Neuronal stem cell (in vitro differentiated cells): ENCODE results near the gene ATG5.

ENCODE experiments used
- DNase-seq: peaks from one replicate; pipeline ENCODE4 v3.0.0-alpha.2; 2013; ENCODE audit warnings: low spot score
- H2AFZ ChIP-seq: one replicate; pipeline ENCODE4 v1.6.1; 2013; ENCODE audit warnings: mild to moderate bottlenecking, low read length, inconsistent platforms
- H2AK5ac ChIP-seq: 2 replicates; pipeline ENCODE4 v1.6.1; 2013; ENCODE audit warnings: low read depth, mild to moderate bottlenecking, inconsistent platforms, low read length, moderate library complexity, mixed read lengths
- H2BK120ac ChIP-seq: 2 replicates; pipeline ENCODE4 v1.6.1; 2013; ENCODE audit warnings: low read depth, mild to moderate bottlenecking, inconsistent platforms, low read length, moderate library complexity, mixed read lengths
- H2BK12ac ChIP-seq: one replicate; pipeline ENCODE4 v1.6.1; 2013; ENCODE audit warnings: low read length, inconsistent platforms
- H2BK15ac ChIP-seq: 2 replicates; pipeline ENCODE4 v1.6.1; 2013; ENCODE audit warnings: mild to moderate bottlenecking, low read length, inconsistent platforms, mixed read lengths
- H2BK5ac ChIP-seq: one replicate; pipeline ENCODE4 v1.6.1; 2013; ENCODE audit warnings: inconsistent platforms, mild to moderate bottlenecking, low read length, moderate library complexity
- H3K14ac ChIP-seq: one replicate; pipeline ENCODE4 v1.6.1; 2013; ENCODE audit warnings: low read length, inconsistent platforms
- H3K18ac ChIP-seq: 2 replicates; pipeline ENCODE4 v1.6.1; 2013; ENCODE audit warnings: low read length, inconsistent platforms
- H3K23ac ChIP-seq: 2 replicates; pipeline ENCODE4 v1.6.1; 2013; ENCODE audit warnings: low read depth, mild to moderate bottlenecking, mixed read lengths, low read length, inconsistent platforms; ENCODE audit not compliant: poor library complexity
- H3K27ac ChIP-seq: replicated peaks from 3 replicates; pipeline ENCODE4 v1.5.1; 2013; ENCODE audit warnings: low read length, inconsistent platforms
- H3K27me3 ChIP-seq, 3 experiments: 2 replicates each; pipeline ENCODE4 v1.6.1; 2013; ENCODE audit warnings: low read length in 3 of 3, mild to moderate bottlenecking in 2 of 3, inconsistent platforms in 1 of 3, low read depth in 1 of 3, mixed read lengths in 1 of 3, moderate library complexity in 1 of 3; ENCODE audit not compliant: control insufficient read depth in 3 of 3, insufficient read depth in 3 of 3
- H3K36me3 ChIP-seq, 2 donors: replicated peaks in 1 of 2; 2 replicates each; pipeline ENCODE4 v1.6.1; 2013; ENCODE audit warnings: low read length in 2 of 2; ENCODE audit not compliant: control insufficient read depth in 2 of 2, insufficient read depth in 2 of 2
- H3K4ac ChIP-seq: 2 replicates; pipeline ENCODE4 v1.6.1; 2013; ENCODE audit warnings: inconsistent platforms, mild to moderate bottlenecking, low read length, moderate library complexity
- H3K4me1 ChIP-seq, 2 donors: 1 replicate in 1 of 2; 2 replicates in 1 of 2; pipeline ENCODE4 v1.6.1; 2013; ENCODE audit warnings: low read length in 2 of 2, low read depth in 1 of 2; ENCODE audit not compliant: control insufficient read depth in 2 of 2, insufficient read depth in 1 of 2
- H3K4me2 ChIP-seq: one replicate; pipeline ENCODE4 v1.6.1; 2013; ENCODE audit warnings: mild to moderate bottlenecking, low read length, inconsistent platforms; ENCODE audit not compliant: insufficient read depth, poor library complexity, severe bottlenecking
- H3K4me3 ChIP-seq, 2 donors: 2 replicates each; pipeline ENCODE4 v1.5.1; 2013; ENCODE audit warnings: low read length in 2 of 2, mild to moderate bottlenecking in 2 of 2, inconsistent platforms in 1 of 2, moderate library complexity in 1 of 2
- H3K79me1 ChIP-seq: one replicate; pipeline ENCODE4 v1.6.1; 2013; ENCODE audit warnings: low read depth, mild to moderate bottlenecking, inconsistent platforms, low read length, moderate library complexity
- H3K9ac ChIP-seq: one replicate; pipeline ENCODE4 v1.6.1; 2013; ENCODE audit warnings: mild to moderate bottlenecking, low read depth, low read length, inconsistent platforms; ENCODE audit not compliant: poor library complexity
- H3K9me3 ChIP-seq, 2 donors: replicated peaks in 1 of 2; 2 replicates each; pipeline versions ENCODE3 to v1.6.1; 2013; ENCODE audit warnings: low read length in 2 of 2, mild to moderate bottlenecking in 2 of 2, inconsistent platforms in 1 of 2, low read depth in 1 of 2, mixed read lengths in 1 of 2, moderate library complexity in 1 of 2; ENCODE audit not compliant: control insufficient read depth in 2 of 2, insufficient read depth in 1 of 2
- H4K8ac ChIP-seq: one replicate; pipeline ENCODE4 v1.6.1; 2013; ENCODE audit warnings: low read depth, mild to moderate bottlenecking, inconsistent platforms, low read length, moderate library complexity
- H4K91ac ChIP-seq: one replicate; pipeline ENCODE4 v1.6.1; 2013; ENCODE audit warnings: low read length, low read depth, mild to moderate bottlenecking, inconsistent platforms; ENCODE audit not compliant: poor library complexity
- WGBS, 2 donors: extraction: QIAGEN DNeasy Blood & Tissue Kit; methylation state at CpG; one replicate each; pipeline ENCODE4 v1.1.7; 2013; ENCODE audit warnings: missing lambda C conversion rate in 2 of 2, mixed read lengths in 1 of 2; ENCODE audit not compliant: insufficient read length in 2 of 2, insufficient replicate concordance in 1 of 2; ENCODE audit errors: extremely low coverage in 2 of 2; 5-methylcytosine and 5-hydroxymethylcytosine counted together

The ATG5 gene

DNA sequence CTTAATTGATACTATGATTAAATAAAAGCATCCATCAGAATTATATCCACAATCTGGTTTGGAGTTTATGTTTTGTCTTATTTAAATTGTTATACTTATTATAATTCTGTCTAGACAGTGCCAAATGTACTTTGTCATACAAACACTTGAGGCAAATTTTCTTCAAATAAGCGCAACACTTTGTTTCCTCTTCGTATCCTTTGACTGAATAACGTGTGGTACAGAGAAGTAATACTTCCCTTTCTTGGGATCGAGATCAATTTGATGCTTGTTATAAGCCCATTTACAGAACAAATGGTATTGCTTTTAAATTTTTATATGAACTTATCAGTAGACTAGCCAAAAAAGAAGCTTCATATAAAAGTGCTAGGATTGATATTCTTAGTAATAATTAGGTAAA is 111.0 kb downstream of the ATG5 start:
- Histone ChIP-seq H3K27ac (no peak overlapping the region), H2BK120ac (no peak overlapping the region), H3K79me1 (no peaks in the 10 kb centered on the region), H2BK15ac (no peak overlapping the region), H4K8ac (no peak overlapping the region), H3K4me3 (no peak overlapping the region), H4K91ac (no peak overlapping the region), H3K4me2 (no peak overlapping the region), H3K14ac (no peak overlapping the region), H2AK5ac (no peak overlapping the region), H3K36me3 (no peaks in the 10 kb centered on the region), H2BK5ac (no peak overlapping the region), H3K18ac (no peak overlapping the region), H3K27me3 (no peaks in the 10 kb centered on the region), H3K4ac (no peak overlapping the region), H2BK12ac (no peak overlapping the region), H3K4me1 (no peaks in the 10 kb centered on the region), H3K9me3 (no peaks in the 10 kb centered on the region), H3K9ac (no peak overlapping the region), H2AFZ (no peak overlapping the region), H3K23ac (no peak overlapping the region)
- no CpG with 5 or more reads among the region's 4 CpGs for WGBS, 2 donors
- DNase-seq = no peak

DNA sequence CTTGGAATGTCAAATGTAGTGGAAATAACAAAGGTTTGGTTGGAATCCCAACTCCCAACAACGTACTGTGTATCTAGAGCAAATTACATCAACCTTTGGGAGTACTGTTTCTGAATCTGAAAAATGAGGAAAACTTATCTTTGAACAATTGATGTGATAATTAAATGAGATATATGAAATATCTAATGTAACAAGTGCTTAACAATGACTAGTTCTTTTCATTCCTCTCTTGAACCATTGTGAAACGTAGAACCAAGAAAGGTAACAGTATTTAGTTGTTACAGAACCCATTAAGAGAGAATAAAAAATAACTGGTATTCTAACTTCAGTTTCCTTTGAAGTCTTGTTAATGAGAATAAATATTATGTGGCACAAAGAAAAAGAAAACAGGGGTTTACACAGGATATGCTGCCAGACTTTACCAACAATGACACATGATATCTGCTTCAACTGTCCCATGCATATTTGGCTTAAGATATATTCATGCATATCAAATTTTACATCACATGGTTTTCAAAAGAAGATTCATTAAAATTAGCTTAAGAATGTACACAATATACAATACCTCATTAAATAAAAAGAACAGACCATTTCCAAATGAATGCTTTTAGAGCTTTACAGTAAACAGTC is 111.8 kb downstream of the ATG5 start:
- H4K91ac ChIP-seq = no peak overlapping the region

DNA sequence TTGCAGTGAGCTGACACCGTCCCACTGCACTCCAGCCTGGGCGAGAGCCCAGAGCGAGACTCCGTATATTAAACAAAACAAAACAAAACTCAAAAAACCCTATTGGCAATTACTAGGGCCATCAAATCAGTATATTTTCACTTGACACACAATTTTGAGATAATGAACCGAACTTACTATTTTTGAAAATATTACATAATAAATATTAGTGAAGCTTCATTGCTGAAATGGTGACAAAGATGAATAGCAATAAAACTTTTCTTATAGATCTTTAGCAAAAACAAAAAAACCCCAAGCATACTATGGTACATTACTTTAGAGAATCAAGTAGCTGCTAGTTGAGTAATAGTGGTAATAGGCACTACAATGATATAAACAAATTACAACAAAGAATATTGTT is 113.0 kb downstream of the ATG5 start:
- H3K4me2 ChIP-seq = no peak overlapping the region
- H2BK12ac ChIP-seq = no peak overlapping the region

More for the DNA sequence above, 111.8 kb downstream of the ATG5 start:
- no peak overlapping the region for H2BK120ac ChIP-seq
- no peak overlapping the region for H2AFZ ChIP-seq
- H3K36me3 ChIP-seq = no peaks in the 10 kb centered on the region
- H3K4me1 ChIP-seq = no peaks in the 10 kb centered on the region
- no peak overlapping the region for H2AK5ac ChIP-seq
- no peaks in the 10 kb centered on the region for H3K9me3 ChIP-seq
- no peak overlapping the region for H3K9ac ChIP-seq
- H3K27me3 ChIP-seq = no peaks in the 10 kb centered on the region
- no peak overlapping the region for H3K4me3 ChIP-seq
- no peak overlapping the region for H3K4me2 ChIP-seq
- WGBS, 2 donors = no CpG with 5 or more reads among the region's 2 CpGs
- no peak overlapping the region for H2BK5ac ChIP-seq
- no peaks in the 10 kb centered on the region for H3K79me1 ChIP-seq
- H3K4ac ChIP-seq = no peak overlapping the region
- H3K23ac ChIP-seq = no peak overlapping the region
- H2BK15ac ChIP-seq = no peak overlapping the region
- no peak overlapping the region for H4K8ac ChIP-seq
- DNase-seq = no peak
- H3K27ac ChIP-seq = no peak overlapping the region
- no peak overlapping the region for H3K14ac ChIP-seq
- H3K18ac ChIP-seq = no peak overlapping the region
- H2BK12ac ChIP-seq = no peak overlapping the region

DNA sequence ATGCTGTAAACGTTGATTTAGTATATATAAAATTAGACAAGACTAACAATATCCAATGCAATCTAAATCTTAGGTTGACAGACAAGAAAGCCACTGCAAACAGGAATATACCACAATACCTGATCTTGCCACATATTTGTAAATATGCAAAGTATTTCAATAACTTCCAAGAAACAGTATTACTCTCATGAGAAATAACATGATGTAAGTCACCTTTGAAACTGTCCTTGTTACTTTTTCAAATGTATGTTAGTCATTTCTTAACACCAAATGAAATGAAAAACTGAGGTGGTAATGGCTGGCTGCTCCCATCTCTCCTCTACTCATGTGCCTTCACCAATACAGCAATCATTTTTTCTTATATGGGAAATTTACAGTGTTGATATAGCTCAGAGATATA is 118.7 kb downstream of the ATG5 start:
- no CpG with 5 or more reads among the region's 1 CpG for WGBS, 2 donors

More for the DNA sequence above, 113.0 kb downstream of the ATG5 start:
- no peaks in the 10 kb centered on the region for H3K9me3 ChIP-seq
- no peak overlapping the region for H3K4me3 ChIP-seq
- no peaks in the 10 kb centered on the region for H3K79me1 ChIP-seq
- H3K18ac ChIP-seq = no peak overlapping the region
- no peak for DNase-seq
- H3K27me3 ChIP-seq = no peaks in the 10 kb centered on the region
- no peaks in the 10 kb centered on the region for H3K36me3 ChIP-seq
- no peak overlapping the region for H3K4ac ChIP-seq
- H3K27ac ChIP-seq = no peak overlapping the region
- no peak overlapping the region for H2BK5ac ChIP-seq
- WGBS, 2 donors = no CpG with 5 or more reads among the region's 5 CpGs
- H2AK5ac ChIP-seq = no peak overlapping the region
- no peak overlapping the region for H3K14ac ChIP-seq
- H2BK15ac ChIP-seq = no peak overlapping the region
- no peak overlapping the region for H3K9ac ChIP-seq
- H3K4me1 ChIP-seq = no peaks in the 10 kb centered on the region
- H2AFZ ChIP-seq = no peak overlapping the region
- no peak overlapping the region for H3K23ac ChIP-seq
- no peak overlapping the region for H4K8ac ChIP-seq
- H2BK120ac ChIP-seq = no peak overlapping the region
- H4K91ac ChIP-seq = no peak overlapping the region

More for the DNA sequence above, 118.7 kb downstream of the ATG5 start:
- H3K18ac ChIP-seq = no peak overlapping the region
- no peak overlapping the region for H2BK12ac ChIP-seq
- H2BK120ac ChIP-seq = no peak overlapping the region
- no peak overlapping the region for H4K8ac ChIP-seq
- no peak overlapping the region for H3K14ac ChIP-seq
- no peak overlapping the region for H2BK5ac ChIP-seq
- no peak overlapping the region for H3K9ac ChIP-seq
- H4K91ac ChIP-seq = no peak overlapping the region
- no peak overlapping the region for H3K27ac ChIP-seq
- H3K4ac ChIP-seq = no peak overlapping the region
- no peak overlapping the region for H3K23ac ChIP-seq
- no peaks in the 10 kb centered on the region for H3K9me3 ChIP-seq
- H2BK15ac ChIP-seq = no peak overlapping the region
- H3K4me2 ChIP-seq = no peak overlapping the region
- H3K79me1 ChIP-seq = no peaks in the 10 kb centered on the region
- no peaks in the 10 kb centered on the region for H3K27me3 ChIP-seq
- DNase-seq = no peak
- peaks cover 0 to 3% of the 10 kb centered on the region in 2 donors for H3K36me3 ChIP-seq
- no peak overlapping the region for H2AK5ac ChIP-seq
- H2AFZ ChIP-seq = no peak overlapping the region
- H3K4me1 ChIP-seq = no peaks in the 10 kb centered on the region
- no peak overlapping the region for H3K4me3 ChIP-seq
